Colonic mucosa (tissue), 4 donors: ENCODE results near the gene TAB3. TPM values are rescaled to one million over a fixed set of nuclear protein-coding genes. Genes with fewer than 3 reads are reported as not detected.

Experiments used
- DNase-seq: peaks from one replicate; pipeline ENCODE4 v3.0.0-alpha.2; 2020
- H3K27ac ChIP-seq: fragments of 200-600 bp; one replicate; pipeline ENCODE4 v1.8.0; 2021
- H3K27me3 ChIP-seq: fragments of 200-600 bp; one replicate; pipeline ENCODE4 v1.8.0; 2021
- H3K36me3 ChIP-seq: fragments of 200-600 bp; one replicate; pipeline ENCODE4 v1.8.0; 2021
- H3K4me1 ChIP-seq: fragments of 200-600 bp; one replicate; pipeline ENCODE4 v1.8.0; 2021; ENCODE audit warnings: mild to moderate bottlenecking
- H3K4me3 ChIP-seq: fragments of 200-600 bp; one replicate; pipeline ENCODE4 v1.8.0; 2021
- H3K9ac ChIP-seq, 2 donors: one replicate each; pipeline ENCODE4 v1.7.0; 2013; ENCODE audit warnings: control low read depth in 2 of 2, low read depth in 2 of 2, low read length in 2 of 2
- H3K9me3 ChIP-seq: fragments of 200-600 bp; one replicate; pipeline ENCODE4 v1.8.0; 2021
- CTCF ChIP-seq: fragments of 200-600 bp; IDR thresholded peaks from one replicate; pipeline ENCODE4 v1.8.0; 2022; ENCODE audit warnings: antibody characterized with exemption, mild to moderate bottlenecking
- intact Hi-C: fragments of 100-400 bp; cut with DNase I; formaldehyde crosslinking; loops from one replicate; pipeline ENCODE4 v1.14.1; 2022
- total RNA-seq, 2 donors: library from RNA; stranded (reverse); fragmentation: NEBNext Ultra II Directional in 1 of 2; extraction: Animal tissue kit (Norgen Biotek cat#: 25700) in 1 of 2; gene quantifications; one replicate each; pipeline ENCODE4 v1.2.1, GENCODE V29; 2021
- donor health status: healthy.
- donor health status: DM: no; HTN: no; CAD: no.
- donor health status: DM: no; HTN: no; CAD: no.

TAB3 gene
- total RNA-seq, 2 donors from 2014 or later: 12.3 to 22.2 TPM

- Histone ChIP-seq H3K27me3 (no peaks in the 10 kb centered on the region), H3K36me3 (no peaks in the 10 kb centered on the region), H3K4me1 (no peaks in the 10 kb centered on the region), H3K9ac (no peak overlapping the region), H3K27ac (no peak overlapping the region), H3K4me3 (no peak overlapping the region), H3K9me3 (no peaks in the 10 kb centered on the region)
- TF ChIP-seq CTCF: no peak
- intact Hi-C loops: no loop called here
- no peak for DNase-seq
Measured at GRCh38 chrX:30906726-30907125, 17.7 kb upstream of the TAB3 start.

GRCh38 chrX:30905321-30905720 lies 16.3 kb upstream of the TAB3 start:
- no peaks in the 10 kb centered on the region for H3K4me1 ChIP-seq
- DNase-seq: no peak
- TF ChIP-seq CTCF: no peak
- no peaks in the 10 kb centered on the region for H3K27me3 ChIP-seq
- intact Hi-C loops: no loop called here
- no peaks in the 10 kb centered on the region for H3K9me3 ChIP-seq
- no peaks in the 10 kb centered on the region for H3K36me3 ChIP-seq
- H3K27ac ChIP-seq: no peak overlapping the region
- no peak overlapping the region for H3K4me3 ChIP-seq
- no peak overlapping the region for H3K9ac ChIP-seq

- no peak for TF ChIP-seq CTCF
- intact Hi-C loops: no loop called here
- Histone ChIP-seq H3K4me1 (no peaks in the 10 kb centered on the region), H3K36me3 (no peaks in the 10 kb centered on the region), H3K27ac (no peak overlapping the region), H3K9me3 (no peaks in the 10 kb centered on the region), H3K27me3 (no peaks in the 10 kb centered on the region), H3K4me3 (no peak overlapping the region), H3K9ac (no peak overlapping the region)
- no peak for DNase-seq
Measured at GRCh38 chrX:30904632-30905031, 15.6 kb upstream of the TAB3 start.

GRCh38 chrX:30904186-30904585 lies 15.1 kb upstream of the TAB3 start:
- H3K4me3 ChIP-seq: no peak overlapping the region
- intact Hi-C loops: no loop called here
- TF ChIP-seq CTCF: no peak
- H3K4me1 ChIP-seq: no peaks in the 10 kb centered on the region
- H3K9me3 ChIP-seq: no peaks in the 10 kb centered on the region
- H3K36me3 ChIP-seq: no peaks in the 10 kb centered on the region
- H3K27ac ChIP-seq: no peak overlapping the region
- H3K9ac ChIP-seq: no peak overlapping the region
- DNase-seq: no peak
- H3K27me3 ChIP-seq: no peaks in the 10 kb centered on the region

GRCh38 chrX:30900227-30900626 lies 11.2 kb upstream of the TAB3 start:
- intact Hi-C loops: no loop called here
- H3K36me3 ChIP-seq: no peaks in the 10 kb centered on the region
- H3K9me3 ChIP-seq: no peaks in the 10 kb centered on the region
- no peaks in the 10 kb centered on the region for H3K27me3 ChIP-seq
- no peaks in the 10 kb centered on the region for H3K4me1 ChIP-seq
- H3K9ac ChIP-seq: no peak overlapping the region
- H3K4me3 ChIP-seq: no peak overlapping the region
- H3K27ac ChIP-seq: no peak overlapping the region
- no peak for TF ChIP-seq CTCF
- DNase-seq: no peak

GRCh38 chrX:30898886-30899285 lies 9.8 kb upstream of the TAB3 start:
- no peaks in the 10 kb centered on the region for H3K36me3 ChIP-seq

More at GRCh38 chrX:30898886-30899285, 9.8 kb upstream of the TAB3 start:
- Histone ChIP-seq H3K9ac (no peak overlapping the region), H3K4me1 (no peaks in the 10 kb centered on the region), H3K4me3 (no peak overlapping the region), H3K27ac (no peak overlapping the region), H3K9me3 (no peaks in the 10 kb centered on the region), H3K27me3 (no peaks in the 10 kb centered on the region)
- TF ChIP-seq CTCF: no peak
- DNase-seq: no peak
- intact Hi-C loops: no loop called here
